Pancreas (tissue), 10 donors: ENCODE results near the gene TET3. TPM values are rescaled to one million over a fixed set of nuclear protein-coding genes. Genes with fewer than 3 reads are reported as not detected.
"Not testable (repeated sequence)": the region's sequence is repeated elsewhere in the genome, so short reads cannot be mapped to it uniquely, and the experiment has no call there.

Experiments
- ATAC-seq, 4 donors: fragments of 200-7000 bp; cut with Tn5 transposase; one replicate each; pipeline versions ENCODE4 v1.8.0 to v1.9.1; 2020; ENCODE audit warnings: mild to moderate bottlenecking in 4 of 4, moderate library complexity in 4 of 4
- DNase-seq, 6 donors: peaks; one replicate each; pipeline ENCODE4 v3.0.0-alpha.2; 2020
- FAIRE-seq: peaks from 2 replicates; lab custom pipeline; 2012; peaks lifted over from hg19 to GRCh38; lab: Jason Lieb, UNC
- H3K27ac ChIP-seq, 4 donors: fragments of 200-600 bp; sonication (generic); 1 replicate in 3 of 4; 2 replicates in 1 of 4; pipeline versions ENCODE4 v1.5.0 to v1.8.0; 2020
- H3K27me3 ChIP-seq, 4 donors: fragments of 200-600 bp; one replicate each; pipeline ENCODE4 v1.8.0; 2021
- H3K36me3 ChIP-seq, 3 donors: fragments of 200-600 bp; sonication (generic) in 1 of 3; one replicate each; pipeline versions ENCODE4 v1.5.0 to v1.8.0; 2020 to 2021
- H3K4me1 ChIP-seq, 3 donors: fragments of 200-600 bp; one replicate each; pipeline ENCODE4 v1.8.0; 2021
- H3K4me3 ChIP-seq, 4 donors: fragments of 200-600 bp; sonication (generic) in 2 of 4; one replicate each; pipeline versions ENCODE4 v1.5.0 to v1.8.0; 2020 to 2021
- H3K9me3 ChIP-seq, 4 donors: fragments of 200-600 bp; one replicate each; pipeline ENCODE4 v1.8.0; 2021
- CTCF ChIP-seq, 4 donors: fragments of 200-600 bp; sonication (generic) in 3 of 4; IDR thresholded peaks; one replicate each; pipeline versions ENCODE4 v1.5.0 to v1.8.0; 2021; ENCODE audit warnings: antibody characterized with exemption in 4 of 4
- whole genome bisulfite sequencing, 2 donors: extraction: QIAGEN DNeasy Blood & Tissue Kit; methylation state at CpG; one replicate each; pipeline ENCODE4 v1.1.7; 2013; 5-methylcytosine and 5-hydroxymethylcytosine counted together
- intact Hi-C, 3 donors: fragments of 100-400 bp; cut with DNase I; formaldehyde crosslinking; loops; one replicate each; pipeline versions ENCODE4 v1.11.1 to v1.14.2; 2022
- polyA plus RNA-seq, 2 donors: library from polyadenylated mRNA; stranded (reverse); fragments of 200-250 nt; gene quantifications; one replicate each; pipeline ENCODE4 v1.2.3, GENCODE V29; 2013
- total RNA-seq, 6 donors: library from RNA; stranded (reverse); fragmentation: NEBNext Ultra II Directional in 4 of 6; extraction: Animal tissue kit (Norgen Biotek cat#: 25700) in 4 of 6; gene quantifications; one replicate each; pipeline versions ENCODE4 v1.2.1 to v1.2.4, GENCODE V29; 2021 to 2023
- donor health status: healthy with polysubstance abuse.
- donor health status: DM: no; HTN: no; CAD: no; lungs with moderate emphysema.
- donor health status: DM: no; HTN: no; CAD: no.
- donor health status: control.
- donor health status: control.
- donor health status: Bipolar disorder and iron deficiency.
- donor health status: DM: yes; HTN: yes; CAD: no.
- donor health status: DM: no; HTN: no; CAD: no.
- donor health status: DM: no; HTN: no; CAD: no.
- donor health status: DM: yes; HTN: yes; CAD: no.

The TET3 gene
- total and polyA plus RNA-seq, 8 donors: 1.5 to 8.6 (median 4.8) TPM

- TF ChIP-seq CTCF (IDR thresholded peaks at IDR 0.05): no peak
- DNase-seq: no peak
- H3K27ac ChIP-seq: no peak overlapping the region
- H3K27me3 ChIP-seq: no peaks in the 10 kb centered on the region
- ATAC-seq: peak in 1 of 4 donors; percentile 18
- FAIRE-seq: no peak
- H3K4me3 ChIP-seq: no peak overlapping the region
- no peaks in the 10 kb centered on the region for H3K4me1 ChIP-seq
- H3K9me3 ChIP-seq: no peaks in the 10 kb centered on the region
- WGBS, 2 donors: 61 to 62% methylated on average over 5 of the region's 5 CpGs
- intact Hi-C loops: no loop called here
- H3K36me3 ChIP-seq: no peaks in the 10 kb centered on the region
These were observed 45.9 kb upstream of the TET3 start for GRCh38 chr2:73938718-73939352.

GRCh38 chr2:73939419-73939818, 45.3 kb upstream of the TET3 start:
- DNase-seq: peak in 1 of 6 donors; percentile 29
- 69 to 74% methylated on average over 2 of the region's 2 CpGs for WGBS, 2 donors
- no peak overlapping the region for H3K27ac ChIP-seq
- FAIRE-seq: no peak
- peak; percentile 72 to 87 (median 79) for ATAC-seq
- no peak overlapping the region for H3K4me3 ChIP-seq
- no peaks in the 10 kb centered on the region for H3K9me3 ChIP-seq
- no peak for TF ChIP-seq CTCF (IDR thresholded peaks at IDR 0.05)
- no peaks in the 10 kb centered on the region for H3K27me3 ChIP-seq
- H3K4me1 ChIP-seq: no peaks in the 10 kb centered on the region
- intact Hi-C loops: no loop called here
- H3K36me3 ChIP-seq: no peaks in the 10 kb centered on the region

- H3K27ac ChIP-seq, FAIRE-seq, H3K27me3 ChIP-seq, H3K36me3 ChIP-seq, H3K9me3 ChIP-seq, H3K4me1 ChIP-seq, H3K4me3 ChIP-seq, intact Hi-C loops, DNase-seq, ATAC-seq: not testable (repeated sequence)
- 90 to 93% methylated on average over 1 of the region's 1 CpG for WGBS, 2 donors
These were observed 44.6 kb upstream of the TET3 start for GRCh38 chr2:73940066-73940465.

- Histone ChIP-seq H3K4me1 (no peaks in the 10 kb centered on the region), H3K27ac (no peak overlapping the region), H3K27me3 (no peaks in the 10 kb centered on the region), H3K4me3 (no peak overlapping the region), H3K36me3 (peaks cover 0 to 2% (median 0%) of the 10 kb centered on the region in 3 donors), H3K9me3 (no peaks in the 10 kb centered on the region)
- FAIRE-seq (no peak), ATAC-seq (no peak), DNase-seq (no peak)
- 56 to 57% methylated on average over 2 of the region's 2 CpGs for WGBS, 2 donors
- intact Hi-C loops: no loop called here
- no peak for TF ChIP-seq CTCF (IDR thresholded peaks at IDR 0.05)
These were observed 42.0 kb upstream of the TET3 start for GRCh38 chr2:73942664-73943063.

- H3K36me3 ChIP-seq: peaks cover 0 to 10% (median 6%) of the 10 kb centered on the region in 3 donors
- no peaks in the 10 kb centered on the region for H3K27me3 ChIP-seq
- no peaks in the 10 kb centered on the region for H3K4me1 ChIP-seq
- DNase-seq (no peak), FAIRE-seq (no peak), ATAC-seq (no peak)
- H3K4me3 ChIP-seq: no peak overlapping the region
- intact Hi-C loops: no loop called here
- WGBS, 2 donors: 96 to 97% methylated on average over 4 of the region's 4 CpGs
- H3K27ac ChIP-seq: no peak overlapping the region
- TF ChIP-seq CTCF (IDR thresholded peaks at IDR 0.05): no peak
- H3K9me3 ChIP-seq: no peaks in the 10 kb centered on the region
These were observed 40.0 kb upstream of the TET3 start for GRCh38 chr2:73944714-73945113.
